Umbilical cord (tissue), 2 donors: ENCODE data around the gene EMILIN2. TPM values are rescaled to one million over a fixed set of nuclear protein-coding genes. Genes with fewer than 3 reads are reported as not detected.
A peak's percentile ranks its signal among the peaks of the same experiment; 100 is the strongest.
"Not testable (repeated sequence)": the region's sequence is repeated elsewhere in the genome, so short reads cannot be mapped to it uniquely, and the experiment has no call there.

Experiments
- DNase-seq: peaks from one replicate; pipeline ENCODE4 v3.0.0-alpha.2; 2015; ENCODE audit warnings: low spot score
- total RNA-seq: library from RNA; depleted of rRNA; stranded (reverse); fragments of >200 nt; gene quantifications from one replicate; pipeline ENCODE4 v1.2.3, GENCODE V29; 2014; ENCODE audit warnings: low replicate concordance; ENCODE audit not compliant: insufficient read depth

EMILIN2 gene
- total RNA-seq, 1 donor from 2014 or later = 26.5 TPM

- DNase-seq = no peak
These were observed 3.7 kb upstream of the EMILIN2 start for GRCh38 chr18:2843146-2843545.

- DNase-seq = no peak
These were observed 1.6 kb upstream of the EMILIN2 start for GRCh38 chr18:2845172-2845571.

- peak; percentile 68 for DNase-seq
These were observed 776 bp downstream of the EMILIN2 start for GRCh38 chr18:2847317-2848246.

GRCh38 chr18:2848247-2849246, 1.7 kb downstream of the EMILIN2 start:
- peak; percentile 35 for DNase-seq

- DNase-seq = no peak
These were observed 4.0 kb downstream of the EMILIN2 start for GRCh38 chr18:2850816-2851215.

- DNase-seq = peak; percentile 58
These were observed 5.0 kb downstream of the EMILIN2 start for GRCh38 chr18:2851771-2852170.

GRCh38 chr18:2852460-2852859, 5.7 kb downstream of the EMILIN2 start:
- DNase-seq = not testable (repeated sequence)

- DNase-seq = no peak
These were observed 6.5 kb downstream of the EMILIN2 start for GRCh38 chr18:2853173-2853925.

- DNase-seq = peak; percentile 81
These were observed 7.3 kb downstream of the EMILIN2 start for GRCh38 chr18:2853926-2854664.

- DNase-seq = peak; percentile 62
These were observed 8.1 kb downstream of the EMILIN2 start for GRCh38 chr18:2854875-2855274.

- DNase-seq = peak; percentile 66
These were observed 8.9 kb downstream of the EMILIN2 start for GRCh38 chr18:2855560-2856350.

GRCh38 chr18:2856547-2857170, 9.9 kb downstream of the EMILIN2 start:
- DNase-seq = no peak

GRCh38 chr18:2857491-2858131, 10.8 kb downstream of the EMILIN2 start:
- DNase-seq = peak; percentile 92

- not testable (repeated sequence) for DNase-seq
These were observed 13.6 kb downstream of the EMILIN2 start for GRCh38 chr18:2860397-2860796.

- DNase-seq = not testable (repeated sequence)
These were observed 17.2 kb downstream of the EMILIN2 start for GRCh38 chr18:2863997-2864396.

- DNase-seq = not testable (repeated sequence)
These were observed 19.7 kb downstream of the EMILIN2 start for GRCh38 chr18:2866465-2866864.

GRCh38 chr18:2869207-2869606, 22.4 kb downstream of the EMILIN2 start:
- no peak for DNase-seq

GRCh38 chr18:2871111-2871720, 24.4 kb downstream of the EMILIN2 start:
- DNase-seq = no peak
